ENCODE data around the gene WDR1.
"Not testable (repeated sequence)": the region's sequence is repeated elsewhere in the genome, so short reads cannot be mapped to it uniquely, and the experiment has no call there.

The WDR1 gene

GRCh38 chr4:10131202-10131601, 14.6 kb upstream of the WDR1 start:
- no peak for DNase-seq

GRCh38 chr4:10130178-10130888, 13.7 kb upstream of the WDR1 start:
- no peak for DNase-seq

DNA sequence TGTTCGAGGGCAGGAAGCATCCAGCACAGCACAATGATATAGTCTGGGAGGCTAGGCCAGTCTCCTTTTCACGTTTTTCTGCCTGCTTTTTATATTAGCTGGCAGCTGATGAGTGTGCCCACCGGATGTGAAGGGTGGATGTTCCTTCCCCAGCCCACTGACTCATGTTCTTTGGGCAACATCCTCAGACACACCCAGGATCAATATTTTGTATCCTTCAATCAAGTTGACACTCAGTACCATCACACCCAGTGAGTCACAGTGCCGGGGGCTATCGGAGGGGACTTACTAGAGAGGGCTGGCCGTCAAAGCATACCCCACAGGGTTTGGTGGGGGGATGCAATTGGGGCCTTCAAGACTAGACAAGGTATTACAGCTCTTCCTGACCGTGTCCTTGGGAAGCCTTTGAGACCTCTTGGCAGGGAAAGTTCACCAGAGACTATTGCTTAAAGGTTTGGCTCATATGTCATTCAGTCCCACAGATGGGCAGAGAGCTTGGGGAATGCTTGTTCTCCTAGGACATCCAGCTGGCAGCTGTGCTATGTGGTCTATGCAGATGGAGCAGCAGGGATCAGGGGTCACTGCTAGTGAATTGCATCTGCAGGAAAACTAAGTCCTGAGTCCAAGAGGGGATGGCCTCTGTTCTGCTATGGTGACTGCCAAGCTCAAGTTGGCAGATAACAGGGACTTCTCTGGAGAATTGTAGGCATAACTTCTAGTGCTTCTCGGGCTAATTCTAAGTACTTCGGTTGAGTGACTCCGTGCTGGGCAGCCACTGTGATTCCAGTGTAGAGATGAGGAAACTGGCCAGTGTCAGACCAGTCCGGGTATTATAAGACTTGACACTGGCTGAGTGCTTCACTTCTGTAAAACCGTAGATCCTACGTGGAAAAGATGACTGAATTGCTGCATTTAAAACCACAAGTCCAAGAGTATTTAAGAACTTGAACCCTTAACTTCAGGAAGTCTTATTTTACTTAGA, 12.9 kb upstream of the WDR1 start:
- no peak for DNase-seq

- DNase-seq, result no peak
Observed at GRCh38 chr4:10128761-10129160, 12.2 kb upstream of the WDR1 start.

DNA sequence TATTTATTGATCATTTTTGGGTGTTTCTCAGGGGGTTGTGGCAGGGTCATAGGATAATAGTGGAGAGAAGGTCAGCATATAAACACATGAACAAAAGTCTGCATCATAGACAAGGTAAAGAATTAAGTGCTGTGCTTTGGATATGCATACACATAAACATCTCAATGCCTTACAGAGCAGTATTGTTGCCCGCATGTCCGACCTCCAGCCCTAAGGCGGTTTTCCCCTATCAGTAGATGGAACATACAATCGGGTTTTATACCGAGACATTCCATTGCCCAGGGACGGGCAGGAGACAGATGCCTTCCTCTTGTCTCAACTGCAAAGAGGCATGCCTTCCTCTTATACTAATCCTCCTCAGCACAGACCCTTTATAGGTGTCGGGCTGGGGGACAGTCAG, 10.9 kb upstream of the WDR1 start:
- not testable (repeated sequence) for DNase-seq

- DNase-seq, result no peak
Observed at GRCh38 chr4:10124167-10124930, 7.8 kb upstream of the WDR1 start.

DNA sequence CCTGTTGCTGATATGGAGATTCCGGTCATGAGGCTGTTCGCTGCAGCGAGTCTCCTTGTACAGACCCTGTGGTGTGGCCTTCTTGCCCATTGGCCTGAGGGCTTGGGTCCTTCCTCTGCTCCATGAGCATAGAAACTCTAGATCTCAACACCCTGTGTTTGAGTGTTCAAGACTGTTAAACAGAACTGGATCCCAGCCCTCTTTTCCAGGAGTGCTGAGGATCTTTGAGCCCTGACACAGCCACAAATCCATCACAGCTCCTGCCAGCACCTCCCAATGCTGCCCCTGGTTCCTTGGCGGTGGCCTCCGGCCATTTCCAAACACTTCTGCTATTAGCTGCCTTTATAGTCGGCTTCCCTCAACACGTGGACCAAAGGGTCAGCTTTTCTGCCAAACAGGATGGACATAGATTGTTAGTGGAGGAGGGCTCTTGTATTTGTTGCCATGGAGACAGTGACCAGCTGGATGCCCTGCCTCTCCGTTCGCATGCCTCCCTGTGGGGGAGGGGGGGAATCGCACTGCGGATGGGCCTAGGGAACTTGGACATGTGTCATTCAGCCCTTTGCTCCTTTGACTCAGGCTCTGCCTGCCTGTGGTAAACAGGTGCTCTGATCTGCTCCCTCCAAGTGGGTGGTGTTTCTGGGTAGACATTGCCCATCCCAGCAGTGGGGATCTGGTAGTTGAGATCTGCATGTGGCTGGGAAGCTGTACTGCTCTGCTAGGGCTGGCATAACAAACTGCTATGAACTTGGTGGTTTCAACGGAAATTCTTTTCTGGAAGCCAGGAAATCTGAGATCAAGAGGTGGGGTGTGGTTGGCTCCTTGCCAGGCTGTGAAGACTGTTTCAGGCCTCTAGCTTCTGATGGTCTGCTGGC, 6.9 kb upstream of the WDR1 start:
- no peak for DNase-seq

DNA sequence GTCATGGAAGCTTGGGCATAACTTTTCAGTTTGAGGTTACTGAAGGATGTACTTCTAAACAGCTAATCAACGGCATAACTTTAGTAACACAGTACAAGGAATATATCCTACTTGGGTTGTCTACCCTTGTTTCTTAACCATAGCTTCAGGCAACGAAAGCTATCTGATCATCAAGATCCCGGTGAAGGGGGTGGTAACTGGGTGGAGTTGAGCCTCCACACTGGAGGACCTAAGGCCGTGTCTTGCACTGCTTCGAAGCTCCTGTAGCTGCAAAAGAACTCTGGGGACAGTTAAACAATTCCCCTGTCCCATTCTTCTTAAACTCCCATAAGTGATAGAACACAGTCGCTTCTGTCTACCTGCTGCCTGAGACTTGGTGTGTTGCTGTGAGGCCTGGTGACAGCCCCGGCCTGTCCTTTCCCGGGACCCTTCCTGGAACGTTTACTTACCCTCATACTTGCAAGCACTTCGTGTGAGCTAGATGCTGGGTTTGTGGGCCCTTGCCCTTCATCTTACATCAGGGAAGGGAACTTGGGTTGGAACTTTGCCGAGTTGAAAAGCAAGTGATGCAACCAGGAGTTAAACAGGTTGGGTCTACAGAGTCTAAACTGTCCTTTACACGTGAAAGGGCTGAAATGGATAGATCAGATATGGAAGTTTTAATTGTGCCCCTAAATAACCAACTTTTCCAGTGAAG, 5.8 kb upstream of the WDR1 start:
- DNase-seq, result no peak

DNA sequence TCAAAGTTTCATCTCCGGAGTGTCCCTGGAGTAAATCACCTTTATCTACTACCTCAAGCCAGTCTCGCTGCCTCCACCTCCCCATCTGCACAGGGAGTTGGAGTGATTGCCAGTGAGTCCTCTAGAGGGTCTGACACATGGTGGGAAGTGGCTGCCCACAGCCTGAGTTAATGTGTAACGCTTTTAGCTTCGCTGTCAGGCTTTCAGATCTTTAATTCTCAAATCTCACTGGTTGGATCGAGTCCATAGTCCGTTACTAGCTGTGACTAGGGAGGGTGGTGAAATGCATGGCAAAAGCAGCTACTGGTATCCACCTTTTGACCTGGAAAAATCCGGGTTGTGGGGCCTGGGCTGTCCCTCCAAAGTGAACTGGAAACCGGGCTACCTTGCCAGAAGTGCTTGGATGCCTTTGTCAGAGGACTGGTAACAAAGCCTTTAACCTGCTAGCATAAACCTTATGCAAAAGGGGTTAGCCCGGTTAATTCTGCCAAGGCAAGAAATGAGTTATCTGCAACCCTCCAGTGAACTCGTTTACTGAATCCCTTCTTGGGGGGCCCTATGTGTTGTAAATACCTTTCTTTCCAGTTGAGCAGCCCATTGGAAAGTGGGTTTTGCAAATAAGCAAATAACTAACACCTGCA, 5.1 kb upstream of the WDR1 start:
- no peak for DNase-seq

DNA sequence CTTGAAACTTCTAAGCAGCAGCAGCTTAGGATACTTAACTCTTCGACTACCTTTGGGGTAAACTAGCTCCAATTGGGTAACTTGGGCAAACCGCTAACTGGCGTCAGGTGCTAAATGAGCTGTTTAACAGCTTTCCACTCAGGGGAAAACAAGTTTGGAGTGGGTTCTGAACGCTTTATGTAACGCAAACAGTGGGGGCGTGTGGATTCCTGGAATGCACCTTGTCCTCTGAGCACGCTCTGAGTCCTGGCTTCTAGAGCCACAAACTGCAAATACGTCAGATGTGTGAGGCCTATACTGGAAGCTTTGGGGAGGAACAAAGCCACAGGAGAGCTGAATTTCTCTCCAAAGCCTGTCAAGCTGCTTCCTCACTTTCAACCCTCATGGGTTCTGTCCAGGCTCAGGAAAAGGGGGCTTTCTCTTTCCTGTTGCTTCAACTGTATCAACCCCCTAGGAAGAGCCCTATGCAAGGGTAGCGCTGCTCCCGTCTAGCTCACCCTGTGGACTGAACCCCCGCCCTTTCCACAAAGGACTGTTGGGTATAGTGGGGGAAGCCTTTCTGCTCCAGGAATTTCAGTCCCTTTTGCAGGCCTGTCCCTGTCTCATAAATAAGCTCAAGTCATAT, 4.5 kb upstream of the WDR1 start:
- no peak for DNase-seq

DNA sequence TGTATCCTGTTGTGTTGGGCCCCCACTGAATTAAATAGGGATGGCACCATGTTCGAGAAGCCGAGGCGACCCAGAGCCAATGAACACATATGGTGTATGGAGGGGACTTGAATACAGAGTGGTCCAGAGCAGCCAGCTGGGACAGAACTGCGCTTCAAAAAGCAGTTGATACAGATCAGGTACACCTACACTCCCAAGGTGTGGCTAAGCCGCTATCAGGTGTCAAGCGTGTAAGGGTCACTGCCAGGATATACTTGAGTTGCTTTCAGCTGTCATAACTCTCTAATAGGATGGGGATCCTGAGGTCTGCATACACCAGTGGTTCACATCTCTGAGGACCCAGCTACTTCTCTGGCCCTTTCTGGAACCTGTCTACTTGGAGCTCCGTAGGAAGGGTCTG, 3.2 kb upstream of the WDR1 start:
- DNase-seq, result no peak

DNA sequence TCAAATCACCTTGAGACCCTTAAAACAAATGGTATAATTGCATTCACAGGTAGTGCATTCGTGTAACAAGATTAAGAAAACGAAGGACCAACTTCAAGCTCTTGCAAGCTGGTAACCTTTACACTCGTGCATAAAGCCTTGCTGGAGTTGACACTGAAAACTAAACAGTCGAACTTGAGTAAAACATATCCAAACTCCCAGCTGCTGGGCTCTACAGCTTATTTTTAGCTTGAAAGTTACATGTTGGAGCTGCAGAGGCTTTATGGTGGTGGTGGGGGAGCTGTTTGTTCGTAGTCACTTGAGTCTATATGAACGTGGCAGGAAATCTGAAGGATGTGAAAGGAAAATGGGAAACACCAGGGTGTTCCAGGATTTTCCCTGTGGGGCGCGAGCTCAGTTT, 2.7 kb upstream of the WDR1 start:
- no peak for DNase-seq

- no peak for DNase-seq
Observed at GRCh38 chr4:10118048-10119004, 1.7 kb upstream of the WDR1 start.

GRCh38 chr4:10117359-10118047, 904 bp upstream of the WDR1 start:
- no peak for DNase-seq

DNA sequence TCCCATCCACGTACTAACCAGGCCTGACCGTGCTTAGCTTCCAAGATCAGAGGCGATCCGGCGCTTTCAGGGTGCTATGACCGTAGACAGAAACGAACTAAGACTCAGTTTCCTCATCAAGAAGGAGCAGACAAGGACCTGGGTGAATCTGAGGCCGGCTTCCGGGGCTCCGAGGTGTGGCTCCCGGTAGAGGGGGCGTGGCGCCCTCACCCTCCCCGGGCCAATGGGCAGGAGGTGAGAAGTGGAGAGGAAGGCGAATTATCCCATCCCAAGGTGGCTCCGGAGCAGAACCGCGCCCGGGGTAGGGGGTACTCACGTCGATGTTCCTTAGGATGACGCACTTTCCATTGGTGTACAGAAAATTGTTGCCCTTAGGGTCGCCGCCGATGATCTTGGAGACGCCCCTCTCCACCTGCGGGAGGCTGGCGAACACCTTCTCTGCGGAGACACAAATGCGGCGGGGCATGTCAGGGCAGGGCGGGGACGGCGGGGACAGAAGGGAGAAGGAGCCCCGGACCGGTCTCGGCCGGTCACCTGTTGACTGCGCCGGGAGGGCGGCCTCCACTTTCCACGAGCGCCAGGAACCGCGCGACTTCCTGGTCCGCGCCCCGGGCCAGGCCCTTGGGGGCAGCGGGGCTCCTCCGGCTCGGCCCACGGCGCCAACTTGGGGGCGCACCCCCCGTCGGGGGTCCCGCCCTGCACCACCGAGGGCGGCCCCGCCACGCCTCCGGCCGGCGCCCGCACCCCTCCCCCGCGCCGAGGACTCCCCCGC, 616 bp downstream of the WDR1 start:
- peak; percentile 37 for DNase-seq

DNA sequence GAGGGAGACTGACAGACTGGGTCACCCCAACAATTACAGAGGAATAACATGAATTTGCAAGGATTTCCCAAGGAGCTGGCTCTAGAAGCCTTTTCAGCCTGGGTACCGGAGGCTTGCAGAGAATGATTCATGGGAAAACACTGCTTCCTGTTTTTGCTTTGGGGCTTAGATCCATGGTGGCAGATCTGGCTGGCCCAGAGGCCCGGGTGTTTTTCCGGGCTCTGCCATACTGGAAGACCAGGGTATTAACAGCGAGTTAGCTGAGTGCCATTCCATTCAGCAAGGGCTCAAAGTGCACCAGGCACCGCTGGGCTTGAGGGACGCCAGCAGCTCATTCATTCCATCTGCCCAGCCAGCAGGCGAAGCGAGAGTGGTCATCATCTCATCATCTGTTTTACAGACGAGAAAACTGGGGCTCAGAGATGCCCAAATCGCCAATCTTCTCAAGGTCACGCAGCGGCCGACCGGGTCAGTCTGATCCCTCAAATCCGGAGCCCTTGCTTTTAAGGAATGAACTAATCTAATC, 1.3 kb downstream of the WDR1 start:
- DNase-seq, result no peak

DNA sequence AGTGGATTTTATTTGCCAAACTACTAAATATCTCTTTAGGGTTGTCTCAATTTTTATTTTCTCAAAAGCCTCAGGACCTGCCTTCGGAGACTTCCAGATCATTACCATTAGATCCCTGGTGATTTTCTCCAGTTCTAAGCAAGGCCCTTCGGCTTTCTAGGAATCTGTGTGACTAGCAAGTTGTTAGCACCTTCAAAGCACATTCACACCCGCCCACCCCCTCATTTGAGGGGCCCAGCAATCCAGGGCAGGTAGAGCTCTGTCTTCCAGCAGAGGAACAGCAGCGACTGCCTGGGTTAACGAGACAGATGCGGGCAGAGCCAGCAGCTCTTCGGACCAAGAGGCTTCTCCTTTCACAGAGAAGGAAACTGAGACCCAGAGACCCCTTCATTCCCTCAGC, 2.0 kb downstream of the WDR1 start:
- no peak for DNase-seq

- no peak for DNase-seq
Observed at GRCh38 chr4:10114147-10114546, 2.5 kb downstream of the WDR1 start.
